ENCODE results near the gene EDA. TPM values are rescaled to one million over a fixed set of nuclear protein-coding genes. Genes with fewer than 3 reads are reported as not detected.

Gene EDA
- total RNA-seq, 2 donors from 2014 or later: 4.0 to 4.7 TPM

- no peaks in the 10 kb centered on the region for H3K4me1 ChIP-seq
- intact Hi-C loops (cut with DNase I): no loop called here
- DNase-seq: peak; percentile 15 to 67 (median 39)
These were observed 397.8 kb downstream of the EDA start for GRCh38 chrX:70013466-70014381.

GRCh38 chrX:70016513-70016912, 400.6 kb downstream of the EDA start:
- 93 to 94% methylated on average over 2 of the region's 2 CpGs for WGBS, 2 donors
- H3K27ac ChIP-seq: no peak overlapping the region
- no peaks in the 10 kb centered on the region for H3K4me1 ChIP-seq
- no peak for TF ChIP-seq CTCF (IDR thresholded peaks at IDR 0.05)
- no peak for TF ChIP-seq POLR2A (IDR thresholded peaks at IDR 0.05)
- no peaks in the 10 kb centered on the region for H3K36me3 ChIP-seq (replicated peaks in 1 of 2; ENCODE audit: insufficient read depth in 1 of 2, low read depth in 2 of 2)
- H3K27me3 ChIP-seq: no peaks in the 10 kb centered on the region
- intact Hi-C loops (cut with DNase I): no loop called here
- no peaks in the 10 kb centered on the region for H3K9me3 ChIP-seq
- ATAC-seq (no peak), DNase-seq (no peak)
- no peak overlapping the region for H3K4me3 ChIP-seq

More at GRCh38 chrX:70013466-70014381, 397.8 kb downstream of the EDA start:
- peak; percentile 58 for ATAC-seq
- TF ChIP-seq CTCF (IDR thresholded peaks at IDR 0.05) (no peak), POLR2A (IDR thresholded peaks at IDR 0.05) (no peak)
- Histone ChIP-seq H3K9me3 (no peaks in the 10 kb centered on the region), H3K36me3 (replicated peaks in 1 of 2; ENCODE audit: insufficient read depth in 1 of 2, low read depth in 2 of 2) (no peaks in the 10 kb centered on the region), H3K27me3 (no peaks in the 10 kb centered on the region), H3K27ac (peak overlapping the region in 2 of 4 donors; percentile 21 to 44), H3K4me3 (no peak overlapping the region)
- 24 to 32% methylated on average over 2 to 4 of the region's 5 CpGs for WGBS, 2 donors

GRCh38 chrX:70022616-70023015, 406.7 kb downstream of the EDA start:
- DNase-seq: no peak
- H3K4me3 ChIP-seq: no peak overlapping the region
- H3K4me1 ChIP-seq: no peaks in the 10 kb centered on the region
- 26 to 32% methylated on average over 4 of the region's 4 CpGs for WGBS, 2 donors
- no peaks in the 10 kb centered on the region for H3K9me3 ChIP-seq
- H3K27me3 ChIP-seq: no peaks in the 10 kb centered on the region
- TF ChIP-seq CTCF (IDR thresholded peaks at IDR 0.05) (no peak), POLR2A (IDR thresholded peaks at IDR 0.05) (no peak)
- intact Hi-C loops (cut with DNase I): no loop called here
- no peak overlapping the region for H3K27ac ChIP-seq
- no peak for ATAC-seq
- no peaks in the 10 kb centered on the region for H3K36me3 ChIP-seq (replicated peaks in 1 of 2; ENCODE audit: insufficient read depth in 1 of 2, low read depth in 2 of 2)

GRCh38 chrX:70025464-70025863, 409.6 kb downstream of the EDA start:
- intact Hi-C loops (cut with DNase I): no loop called here
- no peaks in the 10 kb centered on the region for H3K9me3 ChIP-seq
- H3K27ac ChIP-seq: no peak overlapping the region
- 36 to 67% methylated on average over 1 of the region's 1 CpG for WGBS, 2 donors
- H3K4me3 ChIP-seq: no peak overlapping the region
- no peak for TF ChIP-seq CTCF (IDR thresholded peaks at IDR 0.05)
- TF ChIP-seq POLR2A (IDR thresholded peaks at IDR 0.05): no peak
- H3K27me3 ChIP-seq: no peaks in the 10 kb centered on the region
- no peaks in the 10 kb centered on the region for H3K4me1 ChIP-seq
- DNase-seq: no peak
- ATAC-seq: no peak
- H3K36me3 ChIP-seq (replicated peaks in 1 of 2; ENCODE audit: insufficient read depth in 1 of 2, low read depth in 2 of 2): no peaks in the 10 kb centered on the region

All from body of pancreas (tissue), 4 donors.